OCI-LY7 (cell line): ENCODE measurements around the gene C17orf50.

Experiments used
- EZH2phosphoT487 ChIP-seq: fragments of 200-600 bp; sonication (generic); IDR thresholded peaks from 2 replicates; pipeline ENCODE4 v1.6.1; 2018; ENCODE audit warnings: low read depth, borderline replicate concordance, mild to moderate bottlenecking, mixed run types, antibody characterized with exemption, low read length, moderate library complexity, mixed read lengths
- TF ChIP-seq, protein P1 (sequence below): fragments of 200-600 bp; sonication (generic); conservative IDR thresholded peaks from 2 replicates; pipeline ENCODE4 v1.5.1; 2014; ENCODE audit warnings: mild to moderate bottlenecking, antibody characterized with exemption, low read length, moderate library complexity, mixed read lengths

DNA sequence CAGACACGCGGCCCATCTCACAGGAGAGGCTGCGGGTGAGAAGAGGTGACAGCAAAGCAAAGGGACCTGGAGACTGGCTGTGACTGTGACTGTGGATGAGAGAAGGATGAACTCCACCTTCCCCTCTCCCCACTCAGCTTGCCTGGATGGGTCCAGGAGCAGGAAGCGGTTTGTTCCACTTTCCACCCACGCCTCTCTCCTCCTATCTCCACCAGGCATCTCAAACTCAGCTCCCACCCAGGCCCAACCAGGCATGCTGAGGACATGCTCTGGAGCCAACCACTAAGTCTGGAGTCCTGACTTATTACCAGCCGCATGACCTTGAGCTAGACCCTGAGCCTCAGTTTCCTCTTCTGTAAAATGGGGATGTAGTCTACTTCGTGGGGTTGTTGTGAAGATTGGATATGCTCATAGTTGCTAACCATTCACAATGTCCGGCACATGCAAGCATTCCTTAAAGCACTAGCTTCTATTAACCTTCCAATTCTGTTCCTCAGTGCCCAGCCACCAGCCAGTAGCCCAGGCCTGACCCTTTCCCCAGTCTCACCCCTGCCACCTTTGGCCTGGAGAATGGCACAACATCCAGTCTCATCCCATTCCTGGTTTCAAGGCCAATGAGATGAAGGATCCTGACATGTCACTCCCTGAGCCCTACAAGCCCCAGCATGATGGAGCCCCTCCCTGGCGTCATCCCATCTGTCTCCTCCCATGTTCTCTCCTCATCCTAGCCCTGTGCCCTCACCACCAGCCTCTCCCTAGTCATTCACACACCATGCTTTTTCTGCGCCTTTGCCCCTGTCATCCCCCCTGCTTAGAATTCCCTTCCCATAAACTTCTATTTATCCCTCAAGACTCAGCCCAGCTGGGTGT, 9.9 kb upstream of the C17orf50 start:
- TF ChIP-seq, protein P1, sequence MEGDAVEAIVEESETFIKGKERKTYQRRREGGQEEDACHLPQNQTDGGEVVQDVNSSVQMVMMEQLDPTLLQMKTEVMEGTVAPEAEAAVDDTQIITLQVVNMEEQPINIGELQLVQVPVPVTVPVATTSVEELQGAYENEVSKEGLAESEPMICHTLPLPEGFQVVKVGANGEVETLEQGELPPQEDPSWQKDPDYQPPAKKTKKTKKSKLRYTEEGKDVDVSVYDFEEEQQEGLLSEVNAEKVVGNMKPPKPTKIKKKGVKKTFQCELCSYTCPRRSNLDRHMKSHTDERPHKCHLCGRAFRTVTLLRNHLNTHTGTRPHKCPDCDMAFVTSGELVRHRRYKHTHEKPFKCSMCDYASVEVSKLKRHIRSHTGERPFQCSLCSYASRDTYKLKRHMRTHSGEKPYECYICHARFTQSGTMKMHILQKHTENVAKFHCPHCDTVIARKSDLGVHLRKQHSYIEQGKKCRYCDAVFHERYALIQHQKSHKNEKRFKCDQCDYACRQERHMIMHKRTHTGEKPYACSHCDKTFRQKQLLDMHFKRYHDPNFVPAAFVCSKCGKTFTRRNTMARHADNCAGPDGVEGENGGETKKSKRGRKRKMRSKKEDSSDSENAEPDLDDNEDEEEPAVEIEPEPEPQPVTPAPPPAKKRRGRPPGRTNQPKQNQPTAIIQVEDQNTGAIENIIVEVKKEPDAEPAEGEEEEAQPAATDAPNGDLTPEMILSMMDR = no peak
- TF ChIP-seq EZH2phosphoT487 = no peak
